Fibroblast of lung (primary cell): ENCODE measurements around the gene TEX55.

Experiments
- CTCF ChIP-seq, 2 donors: IDR thresholded peaks in 1 of 2; conservative IDR thresholded peaks in 1 of 2; 1 replicate in 1 of 2; 2 replicates in 1 of 2; pipeline ENCODE4 v1.5.1; 2011 to 2012; ENCODE audit warnings: low read length in 2 of 2, control low read depth in 1 of 2, inconsistent platforms in 1 of 2, low read depth in 1 of 2, mild to moderate bottlenecking in 1 of 2
- EZH2 ChIP-seq: IDR thresholded peaks from 2 replicates; pipeline ENCODE4 v1.5.1; 2012; ENCODE audit warnings: low read length, control low read depth, mild to moderate bottlenecking; ENCODE audit errors: missing control alignments

- TF ChIP-seq CTCF (conservative IDR thresholded peaks at IDR 0.05 in 1 of 2, IDR thresholded peaks at IDR 0.05 in 1 of 2; ENCODE audit: low read depth in 1 of 2, low read length in 2 of 2): no peak
- TF ChIP-seq EZH2: no peak
Observed at GRCh38 chr3:119173325-119173724, 27.4 kb downstream of the TEX55 start, which contains the start of gene UPK1B.
